ENCODE measurements around the gene PPFIA1.
"Not testable (repeated sequence)": the region's sequence is repeated elsewhere in the genome, so short reads cannot be mapped to it uniquely, and the experiment has no call there.

The PPFIA1 gene

GRCh38 chr11:70387564-70387963, 117.1 kb downstream of the PPFIA1 start:
- Histone ChIP-seq H3K9me2 (replicated peaks; ENCODE audit: insufficient read depth, low read length) (no peaks in the 10 kb centered on the region), H3K36me3 (replicated peaks; ENCODE audit: insufficient read depth, low read length) (no peaks in the 10 kb centered on the region), H3K4me3 (ENCODE audit: low read length) (no peak overlapping the region), H3K9me3 (replicated peaks; ENCODE audit: insufficient read depth, low read length) (no peaks in the 10 kb centered on the region), H3F3A (ENCODE audit: insufficient read depth, low read length) (no peaks in the 10 kb centered on the region), H3K4me1 (ENCODE audit: low read length) (no peaks in the 10 kb centered on the region), H3K27me3 (replicated peaks; ENCODE audit: insufficient read depth, low read length) (no peaks in the 10 kb centered on the region; the same call in none of the 2 replicates), H3K27ac (ENCODE audit: low read length) (no peak overlapping the region), H4K20me1 (ENCODE audit: insufficient read depth, low read length) (no peaks in the 10 kb centered on the region), H3K4me2 (ENCODE audit: low read depth, low read length) (no peak overlapping the region), H2AFZ (ENCODE audit: low read length) (no peak overlapping the region), H3K9ac (ENCODE audit: low read length) (no peak overlapping the region), H3K79me2 (ENCODE audit: low read length) (no peaks in the 10 kb centered on the region)
- TF ChIP-seq CTCF (IDR thresholded peaks at IDR 0.05; ENCODE audit: low read length): no peak
- DNase-seq: no peak

- Histone ChIP-seq H3K4me1 (ENCODE audit: low read length) (no peaks in the 10 kb centered on the region), H3K36me3 (replicated peaks; ENCODE audit: insufficient read depth, low read length) (no peaks in the 10 kb centered on the region), H3K79me2 (ENCODE audit: low read length) (no peaks in the 10 kb centered on the region), H3K4me2 (ENCODE audit: low read depth, low read length) (no peak overlapping the region), H3K9ac (ENCODE audit: low read length) (no peak overlapping the region), H3F3A (ENCODE audit: insufficient read depth, low read length) (no peaks in the 10 kb centered on the region), H2AFZ (ENCODE audit: low read length) (no peak overlapping the region), H3K27ac (ENCODE audit: low read length) (no peak overlapping the region), H3K4me3 (ENCODE audit: low read length) (no peak overlapping the region), H4K20me1 (ENCODE audit: insufficient read depth, low read length) (no peaks in the 10 kb centered on the region), H3K9me3 (replicated peaks; ENCODE audit: insufficient read depth, low read length) (no peaks in the 10 kb centered on the region), H3K27me3 (replicated peaks; ENCODE audit: insufficient read depth, low read length) (peaks cover 16% of the 10 kb centered on the region), H3K9me2 (replicated peaks; ENCODE audit: insufficient read depth, low read length) (no peaks in the 10 kb centered on the region)
- DNase-seq: no peak
- TF ChIP-seq CTCF (IDR thresholded peaks at IDR 0.05; ENCODE audit: low read length) (no peak), EZH2 (optimal IDR thresholded peaks at IDR 0.05; ENCODE audit: low read depth, low read length) (no peak)
These were observed 118.7 kb downstream of the PPFIA1 start for GRCh38 chr11:70389201-70389600.

GRCh38 chr11:70390882-70391281, 120.4 kb downstream of the PPFIA1 start:
- not testable (repeated sequence) for H3K4me2 ChIP-seq (ENCODE audit: low read depth, low read length); H3K9me2 ChIP-seq (replicated peaks; ENCODE audit: insufficient read depth, low read length); H3K4me1 ChIP-seq (ENCODE audit: low read length); H3K36me3 ChIP-seq (replicated peaks; ENCODE audit: insufficient read depth, low read length); H3F3A ChIP-seq (ENCODE audit: insufficient read depth, low read length); H3K9me3 ChIP-seq (replicated peaks; ENCODE audit: insufficient read depth, low read length); DNase-seq; H2AFZ ChIP-seq (ENCODE audit: low read length); H4K20me1 ChIP-seq (ENCODE audit: insufficient read depth, low read length); H3K9ac ChIP-seq (ENCODE audit: low read length); H3K79me2 ChIP-seq (ENCODE audit: low read length); H3K27ac ChIP-seq (ENCODE audit: low read length); H3K4me3 ChIP-seq (ENCODE audit: low read length)
- H3K27me3 ChIP-seq (replicated peaks; ENCODE audit: insufficient read depth, low read length): peaks cover 31% of the 10 kb centered on the region

- no peak overlapping the region for H3K4me3 ChIP-seq (ENCODE audit: low read length)
- H4K20me1 ChIP-seq (ENCODE audit: insufficient read depth, low read length): no peaks in the 10 kb centered on the region
- no peaks in the 10 kb centered on the region for H3K36me3 ChIP-seq (replicated peaks; ENCODE audit: insufficient read depth, low read length)
- no peaks in the 10 kb centered on the region for H3F3A ChIP-seq (ENCODE audit: insufficient read depth, low read length)
- no peaks in the 10 kb centered on the region for H3K79me2 ChIP-seq (ENCODE audit: low read length)
- no peak for DNase-seq
- no peak overlapping the region for H3K9ac ChIP-seq (ENCODE audit: low read length)
- H3K27ac ChIP-seq (ENCODE audit: low read length): no peak overlapping the region
- no peak overlapping the region for H3K4me2 ChIP-seq (ENCODE audit: low read depth, low read length)
- peaks cover 61% of the 10 kb centered on the region for H3K27me3 ChIP-seq (replicated peaks; ENCODE audit: insufficient read depth, low read length)
- H3K9me2 ChIP-seq (replicated peaks; ENCODE audit: insufficient read depth, low read length): no peaks in the 10 kb centered on the region
- peaks cover 8% of the 10 kb centered on the region for H3K4me1 ChIP-seq (ENCODE audit: low read length)
- no peaks in the 10 kb centered on the region for H3K9me3 ChIP-seq (replicated peaks; ENCODE audit: insufficient read depth, low read length)
- no peak overlapping the region for H2AFZ ChIP-seq (ENCODE audit: low read length)
- TF ChIP-seq EZH2 (optimal IDR thresholded peaks at IDR 0.05; ENCODE audit: low read depth, low read length) (no peak), CTCF (IDR thresholded peaks at IDR 0.05; ENCODE audit: low read length) (no peak), EZH2phosphoT487 (IDR thresholded peaks at IDR 0.05; ENCODE audit: low read length) (no peak)
These were observed 123.9 kb downstream of the PPFIA1 start for GRCh38 chr11:70394211-70394950.

Measured in MM.1S (cell line).